K562 (cell line): ENCODE measurements around the gene NPC1. TPM values are rescaled to one million over a fixed set of nuclear protein-coding genes. Genes with fewer than 3 reads are reported as not detected.

ENCODE experiments used
- BRF1 ChIP-seq: IDR thresholded peaks from 3 replicates; pipeline ENCODE4 v1.6.1; 2011; ENCODE audit warnings: borderline replicate concordance, mild to moderate bottlenecking; ENCODE audit not compliant: insufficient read length; ENCODE audit errors: extremely low read depth
- CHCHD3 ChIP-seq: fragments of 250-450 bp; sonication (Bioruptor Pico); IDR thresholded peaks from 2 replicates; pipeline ENCODE4 v2.1.2; 2022; ENCODE audit warnings: mild to moderate bottlenecking
- CHD2 ChIP-seq: IDR thresholded peaks from 2 replicates; pipeline ENCODE4 v1.6.1; 2011; ENCODE audit warnings: low read depth, low read length
- CTBP1 ChIP-seq: fragments of 450-650 bp; IDR thresholded peaks from 2 replicates; pipeline ENCODE4 v1.6.1; 2016; ENCODE audit warnings: borderline replicate concordance
- ETV1 ChIP-seq: fragments of 450-650 bp; conservative IDR thresholded peaks from 2 replicates; pipeline ENCODE4 v1.6.1; 2016; ENCODE audit warnings: missing genetic modification characterization, control low read depth, low read depth, missing compliant biosample characterization
- FOXP1 ChIP-seq: sonication (generic); formaldehyde crosslinking; IDR thresholded peaks from 2 replicates; pipeline ENCODE4 v1.8.0; 2022; ENCODE audit warnings: mild to moderate bottlenecking, missing genetic modification reagents
- KLF1 ChIP-seq: fragments of 450-650 bp; IDR thresholded peaks from 2 replicates; pipeline ENCODE4 v1.6.1; 2016; ENCODE audit warnings: missing genetic modification characterization, missing compliant biosample characterization
- NONO ChIP-seq, 2 experiments: fragments of 200-400 bp in 1 of 2; fragments of 450-650 bp in 1 of 2; formaldehyde crosslinking in 1 of 2; IDR thresholded peaks; 2 replicates each; pipeline ENCODE4 v1.6.1; 2017; ENCODE audit warnings: low read depth in 2 of 2, mild to moderate bottlenecking in 2 of 2, moderate library complexity in 2 of 2, low read length in 1 of 2
- NR2C2 ChIP-seq, 2 experiments: fragments of 200-800 bp in 1 of 2; sonication (Bioruptor generic) in 1 of 2; sonication (generic) in 1 of 2; formaldehyde crosslinking in 1 of 2; IDR thresholded peaks; 2 replicates each; pipeline versions ENCODE4 v1.6.1 to v1.8.0; 2016 to 2022; ENCODE audit warnings: mild to moderate bottlenecking in 1 of 2, missing compliant biosample characterization in 1 of 2, missing genetic modification characterization in 1 of 2, missing genetic modification reagents in 1 of 2
- PML ChIP-seq: IDR thresholded peaks from 2 replicates; pipeline ENCODE4 v1.6.1; 2012; ENCODE audit warnings: low read length, inconsistent platforms
- PRMT5 ChIP-seq: sonication (generic); formaldehyde crosslinking; IDR thresholded peaks from 2 replicates; pipeline ENCODE4 v1.5.0; 2020; ENCODE audit warnings: missing genetic modification reagents
- RCOR1 ChIP-seq, 2 experiments: IDR thresholded peaks; 2 replicates each; pipeline ENCODE4 v1.6.1; 2012; ENCODE audit warnings: low read depth in 2 of 2, low read length in 2 of 2, borderline replicate concordance in 1 of 2, improper control_type of control experiment in 1 of 2
- RHOXF2B ChIP-seq: fragments of 250-450 bp; sonication (Bioruptor Pico); conservative IDR thresholded peaks from 2 replicates; pipeline ENCODE4 v1.5.1; 2021
- U2AF2 ChIP-seq: fragments of 200-400 bp; formaldehyde crosslinking; optimal IDR thresholded peaks from 2 replicates; pipeline ENCODE3; 2017; ENCODE audit warnings: low read depth, mild to moderate bottlenecking, low read length
- ZKSCAN8 ChIP-seq: fragments of 200-800 bp; sonication (Bioruptor generic); IDR thresholded peaks from 2 replicates; pipeline ENCODE4 v1.6.1; 2016; ENCODE audit warnings: missing genetic modification characterization, missing compliant biosample characterization
- ZNF133 ChIP-seq: fragments of 250-450 bp; sonication (Bioruptor Pico); IDR thresholded peaks from 2 replicates; pipeline ENCODE4 v1.4.0; 2020; ENCODE audit warnings: mild to moderate bottlenecking
- ZNF445 ChIP-seq: fragments of 250-450 bp; sonication (Bioruptor Pico); IDR thresholded peaks from 2 replicates; pipeline ENCODE4 v1.4.0; 2020; ENCODE audit warnings: low read depth, mild to moderate bottlenecking, moderate library complexity
- ZNF586 ChIP-seq: fragments of 450-650 bp; formaldehyde crosslinking; conservative IDR thresholded peaks from 2 replicates; pipeline ENCODE4 v1.4.0; 2020; ENCODE audit warnings: mild to moderate bottlenecking, moderate library complexity
- polyA plus RNA-seq, 8 experiments: library from polyadenylated mRNA; depleted of rRNA in 4 of 8; stranded (reverse) in 5 of 8; unstranded in 3 of 8; fragments of >200 nt; fragmentation: Nextera tagmentation in 2 of 8; fragmentation: Illumina TruSeq in 1 of 8; extraction: Ambion mirVana in 2 of 8; extraction: Trizol in 1 of 8; gene quantifications; 2 replicates each; pipeline versions ENCODE4 v1.2.1 to v1.2.3, GENCODE V29; 2011 to 2014; ENCODE audit warnings: inconsistent platforms in 1 of 8, missing spikeins in 1 of 8
- total RNA-seq, 7 experiments: library from RNA; depleted of rRNA in 6 of 7; stranded (reverse); fragments of >200 nt in 6 of 7; fragmentation: Illumina TruSeq in 2 of 7; extraction: Trizol in 2 of 7; gene quantifications; 2 replicates each; pipeline versions ENCODE4 v1.2.1 to v1.2.3, GENCODE V29; 2011 to 2021; ENCODE audit warnings: low replicate concordance in 1 of 7
- TF ChIP-seq, protein P1 (sequence below): sonication (generic); formaldehyde crosslinking; IDR thresholded peaks from 2 replicates; pipeline ENCODE4 v1.8.1; 2023; ENCODE audit warnings: mild to moderate bottlenecking, missing genetic modification reagents
- TF ChIP-seq, protein P2 (sequence below), 2 experiments: fragments of 450-650 bp in 1 of 2; sonication (generic) in 1 of 2; formaldehyde crosslinking in 1 of 2; IDR thresholded peaks in 1 of 2; conservative IDR thresholded peaks in 1 of 2; 2 replicates each; pipeline versions ENCODE4 v1.6.1 to v1.8.1; 2016 to 2023; ENCODE audit warnings: mild to moderate bottlenecking in 2 of 2, moderate library complexity in 2 of 2, inconsistent platforms in 1 of 2, missing genetic modification reagents in 1 of 2
- TF ChIP-seq, protein P3 (sequence below): fragments of 450-650 bp; IDR thresholded peaks from 2 replicates; pipeline ENCODE4 v1.6.1; 2017; ENCODE audit warnings: antibody characterized with exemption, mild to moderate bottlenecking
- TF ChIP-seq, protein P4 (sequence below): sonication (generic); formaldehyde crosslinking; IDR thresholded peaks from 2 replicates; pipeline ENCODE4 v1.9.0; 2022; ENCODE audit warnings: mild to moderate bottlenecking, missing genetic modification reagents

The NPC1 gene
- total and polyA plus RNA-seq, 9 of the 15 experiments (the other 6 are each of a cell fraction or from before 2014, with no cell fraction given), result 17.1 to 45.9 (median 27.6) TPM

DNA sequence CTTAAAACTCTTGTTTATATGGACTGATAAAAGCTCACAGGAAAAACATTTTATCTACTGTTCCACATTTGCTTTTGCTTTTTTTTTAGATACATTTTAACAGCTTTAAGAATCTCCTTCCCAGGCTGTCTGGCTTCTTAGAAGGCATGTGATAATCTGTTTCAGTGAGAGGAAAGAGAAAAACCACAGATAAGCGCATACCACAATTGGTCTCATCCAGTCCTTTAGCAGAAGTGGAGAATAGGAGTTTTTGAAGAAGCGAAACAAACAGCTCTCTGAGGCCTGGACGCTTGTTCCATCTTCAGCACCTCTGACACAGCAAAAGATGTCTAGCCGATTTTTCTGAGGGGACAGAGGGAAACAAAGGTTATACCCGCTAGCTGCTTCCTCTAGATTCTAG is 45.4 kb downstream of the NPC1 start (continued):
- TF ChIP-seq NONO (IDR thresholded peaks at IDR 0.05; ENCODE audit: low read depth in 2 of 2, low read length in 1 of 2) (peak in 1 of 2 experiments; percentile 22; a peak in 1 of 4 replicates), NR2C2 (CRISPR knock-in tag; IDR thresholded peaks at IDR 0.05) (no peak), NR2C2 (tag; IDR thresholded peaks at IDR 0.05) (no peak), CTBP1 (peak; percentile 93), U2AF2 (no peak), ZNF133 (no peak), BRF1 (no peak), CHD2 (no peak), PRMT5 (CRISPR knock-in tag) (no peak), RCOR1 (IDR thresholded peaks at IDR 0.05; ENCODE audit: borderline replicate concordance in 1 of 2, low read depth in 2 of 2, low read length in 2 of 2) (peak; percentile 40 to 98; a peak in 3 of 4 replicates), ZNF586 (CRISPR knock-in tag) (no peak), ETV1 (tag) (peak; percentile 61; the same call in 1 of the 2 replicates), KLF1 (tag) (no peak), PML (peak; percentile 58; the same call in 1 of the 2 replicates), CHCHD3 (CRISPR knock-in tag) (no peak), ZKSCAN8 (CRISPR knock-in tag) (no peak), ZNF445 (no peak), RHOXF2B (CRISPR knock-in tag) (no peak), FOXP1 (CRISPR knock-in tag) (0 out of 2 replicates have a peak, but pooled peaks have one; percentile 9)
- TF ChIP-seq, protein P1, sequence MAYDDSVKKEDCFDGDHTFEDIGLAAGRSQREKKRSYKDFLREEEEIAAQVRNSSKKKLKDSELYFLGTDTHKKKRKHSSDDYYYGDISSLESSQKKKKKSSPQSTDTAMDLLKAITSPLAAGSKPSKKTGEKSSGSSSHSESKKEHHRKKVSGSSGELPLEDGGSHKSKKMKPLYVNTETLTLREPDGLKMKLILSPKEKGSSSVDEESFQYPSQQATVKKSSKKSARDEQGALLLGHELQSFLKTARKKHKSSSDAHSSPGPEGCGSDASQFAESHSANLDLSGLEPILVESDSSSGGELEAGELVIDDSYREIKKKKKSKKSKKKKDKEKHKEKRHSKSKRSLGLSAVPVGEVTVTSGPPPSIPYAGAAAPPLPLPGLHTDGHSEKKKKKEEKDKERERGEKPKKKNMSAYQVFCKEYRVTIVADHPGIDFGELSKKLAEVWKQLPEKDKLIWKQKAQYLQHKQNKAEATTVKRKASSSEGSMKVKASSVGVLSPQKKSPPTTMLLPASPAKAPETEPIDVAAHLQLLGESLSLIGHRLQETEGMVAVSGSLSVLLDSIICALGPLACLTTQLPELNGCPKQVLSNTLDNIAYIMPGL (CRISPR knock-in tag), result no peak
- TF ChIP-seq, protein P2, sequence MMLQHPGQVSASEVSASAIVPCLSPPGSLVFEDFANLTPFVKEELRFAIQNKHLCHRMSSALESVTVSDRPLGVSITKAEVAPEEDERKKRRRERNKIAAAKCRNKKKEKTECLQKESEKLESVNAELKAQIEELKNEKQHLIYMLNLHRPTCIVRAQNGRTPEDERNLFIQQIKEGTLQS (IDR thresholded peaks at IDR 0.05), result no peak
- TF ChIP-seq, protein P2 (CRISPR knock-in tag; conservative IDR thresholded peaks at IDR 0.05), result no peak
- TF ChIP-seq, protein P3, sequence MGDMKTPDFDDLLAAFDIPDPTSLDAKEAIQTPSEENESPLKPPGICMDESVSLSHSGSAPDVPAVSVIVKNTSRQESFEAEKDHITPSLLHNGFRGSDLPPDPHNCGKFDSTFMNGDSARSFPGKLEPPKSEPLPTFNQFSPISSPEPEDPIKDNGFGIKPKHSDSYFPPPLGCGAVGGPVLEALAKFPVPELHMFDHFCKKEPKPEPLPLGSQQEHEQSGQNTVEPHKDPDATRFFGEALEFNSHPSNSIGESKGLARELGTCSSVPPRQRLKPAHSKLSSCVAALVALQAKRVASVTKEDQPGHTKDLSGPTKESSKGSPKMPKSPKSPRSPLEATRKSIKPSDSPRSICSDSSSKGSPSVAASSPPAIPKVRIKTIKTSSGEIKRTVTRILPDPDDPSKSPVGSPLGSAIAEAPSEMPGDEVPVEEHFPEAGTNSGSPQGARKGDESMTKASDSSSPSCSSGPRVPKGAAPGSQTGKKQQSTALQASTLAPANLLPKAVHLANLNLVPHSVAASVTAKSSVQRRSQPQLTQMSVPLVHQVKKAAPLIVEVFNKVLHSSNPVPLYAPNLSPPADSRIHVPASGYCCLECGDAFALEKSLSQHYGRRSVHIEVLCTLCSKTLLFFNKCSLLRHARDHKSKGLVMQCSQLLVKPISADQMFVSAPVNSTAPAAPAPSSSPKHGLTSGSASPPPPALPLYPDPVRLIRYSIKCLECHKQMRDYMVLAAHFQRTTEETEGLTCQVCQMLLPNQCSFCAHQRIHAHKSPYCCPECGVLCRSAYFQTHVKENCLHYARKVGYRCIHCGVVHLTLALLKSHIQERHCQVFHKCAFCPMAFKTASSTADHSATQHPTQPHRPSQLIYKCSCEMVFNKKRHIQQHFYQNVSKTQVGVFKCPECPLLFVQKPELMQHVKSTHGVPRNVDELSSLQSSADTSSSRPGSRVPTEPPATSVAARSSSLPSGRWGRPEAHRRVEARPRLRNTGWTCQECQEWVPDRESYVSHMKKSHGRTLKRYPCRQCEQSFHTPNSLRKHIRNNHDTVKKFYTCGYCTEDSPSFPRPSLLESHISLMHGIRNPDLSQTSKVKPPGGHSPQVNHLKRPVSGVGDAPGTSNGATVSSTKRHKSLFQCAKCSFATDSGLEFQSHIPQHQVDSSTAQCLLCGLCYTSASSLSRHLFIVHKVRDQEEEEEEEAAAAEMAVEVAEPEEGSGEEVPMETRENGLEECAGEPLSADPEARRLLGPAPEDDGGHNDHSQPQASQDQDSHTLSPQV, result no peak
- TF ChIP-seq, protein P4, sequence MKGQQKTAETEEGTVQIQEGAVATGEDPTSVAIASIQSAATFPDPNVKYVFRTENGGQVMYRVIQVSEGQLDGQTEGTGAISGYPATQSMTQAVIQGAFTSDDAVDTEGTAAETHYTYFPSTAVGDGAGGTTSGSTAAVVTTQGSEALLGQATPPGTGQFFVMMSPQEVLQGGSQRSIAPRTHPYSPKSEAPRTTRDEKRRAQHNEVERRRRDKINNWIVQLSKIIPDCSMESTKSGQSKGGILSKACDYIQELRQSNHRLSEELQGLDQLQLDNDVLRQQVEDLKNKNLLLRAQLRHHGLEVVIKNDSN (CRISPR knock-in tag), result no peak
